ENCODE measurements around the gene NAT10.

GRCh38 chr11:34181856-34182405 is 76.5 kb downstream of the NAT10 start:
- TF ChIP-seq POLR2A (IDR thresholded peaks at IDR 0.05) (no peak), POLR2AphosphoS5 (IDR thresholded peaks at IDR 0.05) (no peak)
- TF ChIP-seq, protein P1, sequence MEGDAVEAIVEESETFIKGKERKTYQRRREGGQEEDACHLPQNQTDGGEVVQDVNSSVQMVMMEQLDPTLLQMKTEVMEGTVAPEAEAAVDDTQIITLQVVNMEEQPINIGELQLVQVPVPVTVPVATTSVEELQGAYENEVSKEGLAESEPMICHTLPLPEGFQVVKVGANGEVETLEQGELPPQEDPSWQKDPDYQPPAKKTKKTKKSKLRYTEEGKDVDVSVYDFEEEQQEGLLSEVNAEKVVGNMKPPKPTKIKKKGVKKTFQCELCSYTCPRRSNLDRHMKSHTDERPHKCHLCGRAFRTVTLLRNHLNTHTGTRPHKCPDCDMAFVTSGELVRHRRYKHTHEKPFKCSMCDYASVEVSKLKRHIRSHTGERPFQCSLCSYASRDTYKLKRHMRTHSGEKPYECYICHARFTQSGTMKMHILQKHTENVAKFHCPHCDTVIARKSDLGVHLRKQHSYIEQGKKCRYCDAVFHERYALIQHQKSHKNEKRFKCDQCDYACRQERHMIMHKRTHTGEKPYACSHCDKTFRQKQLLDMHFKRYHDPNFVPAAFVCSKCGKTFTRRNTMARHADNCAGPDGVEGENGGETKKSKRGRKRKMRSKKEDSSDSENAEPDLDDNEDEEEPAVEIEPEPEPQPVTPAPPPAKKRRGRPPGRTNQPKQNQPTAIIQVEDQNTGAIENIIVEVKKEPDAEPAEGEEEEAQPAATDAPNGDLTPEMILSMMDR (IDR thresholded peaks at IDR 0.05): no peak
